K562 (cell line): ENCODE data around the gene RTBDN. TPM values are rescaled to one million over a fixed set of nuclear protein-coding genes. Genes with fewer than 3 reads are reported as not detected.

Source experiments
- C11orf30 ChIP-seq: fragments of 450-650 bp; IDR thresholded peaks from 2 replicates; pipeline ENCODE4 v1.6.1; 2016; ENCODE audit warnings: low read depth, mild to moderate bottlenecking
- CTCF ChIP-seq, 3 experiments: IDR thresholded peaks in 2 of 3; conservative IDR thresholded peaks in 1 of 3; 2 replicates each; pipeline ENCODE4 v1.5.1; 2011 to 2012; ENCODE audit warnings: low read length in 3 of 3, mild to moderate bottlenecking in 3 of 3, control low read depth in 2 of 3, improper control_type of control experiment in 1 of 3, inconsistent platforms in 1 of 3, low read depth in 1 of 3, mixed read lengths in 1 of 3, moderate library complexity in 1 of 3; ENCODE audit not compliant: insufficient read depth in 2 of 3
- DDX20 ChIP-seq: fragments of 450-650 bp; IDR thresholded peaks from 2 replicates; pipeline ENCODE4 v1.6.1; 2016; ENCODE audit warnings: missing genetic modification characterization, low read depth, mild to moderate bottlenecking, missing compliant biosample characterization, moderate library complexity
- HCFC1 ChIP-seq: IDR thresholded peaks from 2 replicates; pipeline ENCODE4 v1.6.1; 2012; ENCODE audit warnings: low read depth, low read length, improper control_type of control experiment
- HNRNPL ChIP-seq: fragments of 200-400 bp; formaldehyde crosslinking; IDR thresholded peaks from 2 replicates; pipeline ENCODE4 v1.6.1; 2017; ENCODE audit warnings: low read depth, mild to moderate bottlenecking, low read length
- MTF1 ChIP-seq: fragments of 250-450 bp; sonication (Bioruptor Pico); IDR thresholded peaks from 2 replicates; pipeline ENCODE4 v1.9.0; 2021; ENCODE audit warnings: moderate library complexity, mild to moderate bottlenecking, inconsistent platforms, borderline replicate concordance
- NFXL1 ChIP-seq: fragments of 450-650 bp; formaldehyde crosslinking; IDR thresholded peaks from 2 replicates; pipeline ENCODE4 v1.4.0; 2021; ENCODE audit warnings: mild to moderate bottlenecking
- POLR2AphosphoS2 ChIP-seq: IDR thresholded peaks from 2 replicates; pipeline ENCODE4 v1.6.1; 2012; ENCODE audit warnings: low read length, improper control_type of control experiment
- SP1 ChIP-seq: sonication (generic); formaldehyde crosslinking; IDR thresholded peaks from 2 replicates; pipeline ENCODE4 v1.8.1; 2022; ENCODE audit warnings: mild to moderate bottlenecking, missing genetic modification reagents
- ZBTB8A ChIP-seq: fragments of 450-650 bp; IDR thresholded peaks from 2 replicates; pipeline ENCODE4 v1.6.1; 2018; ENCODE audit warnings: mild to moderate bottlenecking, moderate library complexity; ENCODE audit not compliant: partially characterized antibody
- ZNF134 ChIP-seq: fragments of 250-450 bp; sonication (Bioruptor Pico); conservative IDR thresholded peaks from 2 replicates; pipeline ENCODE4 v1.4.0; 2020
- ZNF143 ChIP-seq: sonication (generic); formaldehyde crosslinking; IDR thresholded peaks from 2 replicates; pipeline ENCODE4 v1.9.0; 2022; ENCODE audit warnings: mild to moderate bottlenecking, missing genetic modification reagents
- ZNF165 ChIP-seq: fragments of 250-450 bp; sonication (Bioruptor Pico); IDR thresholded peaks from 2 replicates; pipeline ENCODE4 v1.4.0; 2020; ENCODE audit warnings: borderline replicate concordance
- ZNF696 ChIP-seq: fragments of 250-450 bp; sonication (Bioruptor Pico); conservative IDR thresholded peaks from 2 replicates; pipeline ENCODE4 v1.4.0; 2020; ENCODE audit warnings: mild to moderate bottlenecking, moderate library complexity
- polyA plus RNA-seq, 8 experiments: library from polyadenylated mRNA; depleted of rRNA in 4 of 8; stranded (reverse) in 5 of 8; unstranded in 3 of 8; fragments of >200 nt; fragmentation: Nextera tagmentation in 2 of 8; fragmentation: Illumina TruSeq in 1 of 8; extraction: Ambion mirVana in 2 of 8; extraction: Trizol in 1 of 8; gene quantifications; 2 replicates each; pipeline versions ENCODE4 v1.2.1 to v1.2.3, GENCODE V29; 2011 to 2014; ENCODE audit warnings: inconsistent platforms in 1 of 8, missing spikeins in 1 of 8
- total RNA-seq, 7 experiments: library from RNA; depleted of rRNA in 6 of 7; stranded (reverse); fragments of >200 nt in 6 of 7; fragmentation: Illumina TruSeq in 2 of 7; extraction: Trizol in 2 of 7; gene quantifications; 2 replicates each; pipeline versions ENCODE4 v1.2.1 to v1.2.3, GENCODE V29; 2011 to 2021; ENCODE audit warnings: low replicate concordance in 1 of 7
- TF ChIP-seq, protein P1 (sequence below): sonication (generic); formaldehyde crosslinking; IDR thresholded peaks from 2 replicates; pipeline ENCODE4 v1.8.0; 2022; ENCODE audit warnings: missing genetic modification reagents, mild to moderate bottlenecking, moderate library complexity, borderline replicate concordance
- TF ChIP-seq, protein P2 (sequence below): fragments of 250-450 bp; sonication (Bioruptor Pico); IDR thresholded peaks from 2 replicates; pipeline ENCODE4 v1.8.0; 2022; ENCODE audit warnings: moderate library complexity, mild to moderate bottlenecking, inconsistent platforms
- TF ChIP-seq, protein P3 (sequence below): fragments of 250-450 bp; sonication (Bioruptor Pico); IDR thresholded peaks from 2 replicates; pipeline ENCODE4 v1.4.0; 2020
- TF ChIP-seq, protein P4 (sequence below): fragments of 450-650 bp; IDR thresholded peaks from 2 replicates; pipeline ENCODE4 v1.6.1; 2016; ENCODE audit warnings: missing biosample characterization, missing genetic modification characterization

RTBDN gene
- total and polyA plus RNA-seq, 9 of the 15 experiments (the other 6 are each of a cell fraction or from before 2014, with no cell fraction given), result 0.20 to 2.3 (median 0.72) TPM; not detected in 1

DNA sequence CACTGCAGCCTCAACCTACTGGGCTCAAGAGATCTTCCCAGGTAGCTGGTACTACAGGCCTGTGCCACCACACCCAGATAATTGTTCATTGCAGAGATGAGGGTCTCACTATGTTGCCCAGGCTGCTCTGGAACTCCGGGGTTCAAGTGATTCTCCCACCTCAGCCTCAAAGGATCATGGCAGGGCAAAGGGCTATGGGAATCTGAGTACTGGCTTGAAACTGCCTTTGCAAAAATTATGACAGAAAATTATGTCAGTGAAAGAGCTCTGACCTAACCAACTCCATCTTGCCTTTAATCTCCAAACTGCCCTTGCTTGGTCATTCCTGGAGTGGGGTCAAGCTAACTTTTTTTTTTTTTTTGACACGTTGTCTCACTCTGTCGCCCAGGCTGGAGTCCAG, 48.2 kb upstream of the RTBDN start (continued):
- TF ChIP-seq, protein P1, sequence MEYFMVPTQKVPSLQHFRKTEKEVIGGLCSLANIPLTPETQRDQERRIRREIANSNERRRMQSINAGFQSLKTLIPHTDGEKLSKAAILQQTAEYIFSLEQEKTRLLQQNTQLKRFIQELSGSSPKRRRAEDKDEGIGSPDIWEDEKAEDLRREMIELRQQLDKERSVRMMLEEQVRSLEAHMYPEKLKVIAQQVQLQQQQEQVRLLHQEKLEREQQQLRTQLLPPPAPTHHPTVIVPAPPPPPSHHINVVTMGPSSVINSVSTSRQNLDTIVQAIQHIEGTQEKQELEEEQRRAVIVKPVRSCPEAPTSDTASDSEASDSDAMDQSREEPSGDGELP, result no peak
- no peak for TF ChIP-seq HNRNPL
- TF ChIP-seq SP1 (CRISPR knock-in tag), result no peak
- TF ChIP-seq ZBTB8A, result no peak
- TF ChIP-seq DDX20 (tag), result 0 out of 2 replicates have a peak, but pooled peaks have one; percentile 52
- TF ChIP-seq, protein P2, sequence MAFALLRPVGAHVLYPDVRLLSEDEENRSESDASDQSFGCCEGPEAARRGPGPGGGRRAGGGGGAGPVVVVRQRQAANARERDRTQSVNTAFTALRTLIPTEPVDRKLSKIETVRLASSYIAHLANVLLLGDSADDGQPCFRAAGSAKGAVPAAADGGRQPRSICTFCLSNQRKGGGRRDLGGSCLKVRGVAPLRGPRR (CRISPR knock-in tag), result peak; percentile 92
- 0 out of 2 replicates have a peak, but pooled peaks have one; percentile 20 for TF ChIP-seq ZNF696
- TF ChIP-seq C11orf30, result no peak
- TF ChIP-seq, protein P3, sequence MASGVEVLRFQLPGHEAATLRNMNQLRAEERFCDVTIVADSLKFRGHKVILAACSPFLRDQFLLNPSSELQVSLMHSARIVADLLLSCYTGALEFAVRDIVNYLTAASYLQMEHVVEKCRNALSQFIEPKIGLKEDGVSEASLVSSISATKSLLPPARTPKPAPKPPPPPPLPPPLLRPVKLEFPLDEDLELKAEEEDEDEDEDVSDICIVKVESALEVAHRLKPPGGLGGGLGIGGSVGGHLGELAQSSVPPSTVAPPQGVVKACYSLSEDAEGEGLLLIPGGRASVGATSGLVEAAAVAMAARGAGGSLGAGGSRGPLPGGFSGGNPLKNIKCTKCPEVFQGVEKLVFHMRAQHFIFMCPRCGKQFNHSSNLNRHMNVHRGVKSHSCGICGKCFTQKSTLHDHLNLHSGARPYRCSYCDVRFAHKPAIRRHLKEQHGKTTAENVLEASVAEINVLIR (CRISPR knock-in tag), result peak; percentile 49; the same call in 1 of the 2 replicates
- peak; percentile 82 for TF ChIP-seq MTF1 (CRISPR knock-in tag)
- TF ChIP-seq, protein P4, sequence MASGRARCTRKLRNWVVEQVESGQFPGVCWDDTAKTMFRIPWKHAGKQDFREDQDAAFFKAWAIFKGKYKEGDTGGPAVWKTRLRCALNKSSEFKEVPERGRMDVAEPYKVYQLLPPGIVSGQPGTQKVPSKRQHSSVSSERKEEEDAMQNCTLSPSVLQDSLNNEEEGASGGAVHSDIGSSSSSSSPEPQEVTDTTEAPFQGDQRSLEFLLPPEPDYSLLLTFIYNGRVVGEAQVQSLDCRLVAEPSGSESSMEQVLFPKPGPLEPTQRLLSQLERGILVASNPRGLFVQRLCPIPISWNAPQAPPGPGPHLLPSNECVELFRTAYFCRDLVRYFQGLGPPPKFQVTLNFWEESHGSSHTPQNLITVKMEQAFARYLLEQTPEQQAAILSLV (tag), result peak; percentile 90
- TF ChIP-seq NFXL1, result peak; percentile 68; the same call in 1 of the 2 replicates
- TF ChIP-seq ZNF134, result no peak
- peak; percentile 33; the same call in 1 of the 2 replicates for TF ChIP-seq ZNF165 (CRISPR knock-in tag)
- no peak for TF ChIP-seq HCFC1
- TF ChIP-seq ZNF143, result no peak
- no peak for TF ChIP-seq CTCF (IDR thresholded peaks at IDR 0.05 in 2 of 3, conservative IDR thresholded peaks at IDR 0.05 in 1 of 3; ENCODE audit: insufficient read depth in 2 of 3, low read depth in 1 of 3, low read length in 3 of 3)
- no peak for TF ChIP-seq POLR2AphosphoS2
